HuH-7 (cell line): Measurements from ENCODE around the gene CHD1.

Source experiments
- DNase-seq: peaks from one replicate; pipeline ENCODE4 v3.0.0; 2011; ENCODE audit warnings: low spot score

CHD1 gene

DNA sequence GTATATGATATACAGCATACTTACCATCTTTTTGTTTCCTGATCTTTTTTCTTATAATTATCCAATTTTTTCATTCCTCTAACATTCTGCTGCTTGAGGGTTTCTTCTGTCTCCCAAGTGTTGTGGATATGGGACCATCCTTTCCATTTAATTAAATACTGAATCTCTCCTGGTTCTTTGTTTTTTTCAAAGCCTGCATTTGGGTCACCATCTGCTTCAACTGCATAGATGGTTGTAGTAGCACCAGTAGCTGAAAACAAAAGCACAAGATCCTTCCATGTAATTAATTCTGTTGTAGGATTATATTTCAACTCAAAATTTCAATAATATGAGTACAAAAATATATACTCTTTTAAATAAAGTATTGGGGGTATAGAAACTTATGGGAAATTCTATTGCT lies 29.4 kb downstream of the CHD1 start:
- DNase-seq = no peak

DNA sequence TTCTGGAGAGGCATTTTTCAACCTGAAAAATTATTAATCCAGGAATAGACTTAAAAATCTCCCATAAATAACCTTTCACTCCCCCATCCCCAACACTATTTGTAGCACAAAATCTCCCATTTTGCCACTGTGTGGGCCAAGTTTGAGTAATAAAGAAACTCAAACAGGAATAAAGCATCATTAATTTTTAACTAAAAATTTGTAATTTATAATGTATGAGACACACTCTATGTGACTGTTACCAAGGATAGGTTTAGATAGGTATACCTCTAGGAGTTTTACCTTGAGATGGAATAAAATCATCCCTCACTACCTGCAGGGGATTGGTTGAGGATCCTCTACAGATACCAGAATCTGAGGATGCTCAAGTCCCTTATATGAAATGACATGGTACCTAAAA lies 30.1 kb downstream of the CHD1 start:
- no peak for DNase-seq

DNA sequence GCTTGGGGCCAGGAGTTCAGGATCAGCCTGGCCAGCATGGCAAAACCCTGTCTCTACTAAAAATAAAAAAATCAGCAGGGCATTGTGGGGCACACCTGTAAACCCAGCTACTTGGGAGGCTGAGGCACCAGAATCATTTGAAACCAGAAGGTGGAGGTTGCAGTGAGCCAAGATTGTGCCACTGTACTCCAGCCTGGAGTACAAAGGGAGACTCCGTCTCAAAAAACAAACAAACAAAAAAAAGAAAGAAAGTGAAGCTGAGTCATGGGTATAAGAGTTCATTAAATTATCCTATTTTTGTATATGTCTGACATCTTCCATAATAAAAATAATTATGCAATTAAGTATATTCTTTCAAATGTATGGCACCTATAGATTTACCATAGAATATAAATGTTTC lies 37.2 kb downstream of the CHD1 start:
- no peak for DNase-seq

DNA sequence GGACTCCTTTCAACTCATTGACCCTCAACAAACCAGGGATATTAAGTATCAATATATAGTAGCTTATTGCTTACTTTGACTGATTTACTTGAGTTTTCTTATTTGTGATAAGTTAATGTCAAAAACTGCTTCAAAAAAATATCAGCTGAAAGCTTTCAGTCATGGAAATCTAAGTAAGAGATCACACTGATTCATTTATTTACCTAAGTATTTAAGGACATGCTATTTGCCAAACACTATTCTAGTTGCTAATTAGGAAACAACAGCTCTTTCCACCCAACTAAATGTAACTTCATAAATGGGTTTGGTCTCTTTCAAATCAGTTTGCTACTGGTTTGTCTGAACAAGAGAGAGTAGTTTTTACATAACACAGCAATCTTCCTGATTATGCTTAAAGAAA lies 48.2 kb downstream of the CHD1 start:
- DNase-seq = no peak

DNA sequence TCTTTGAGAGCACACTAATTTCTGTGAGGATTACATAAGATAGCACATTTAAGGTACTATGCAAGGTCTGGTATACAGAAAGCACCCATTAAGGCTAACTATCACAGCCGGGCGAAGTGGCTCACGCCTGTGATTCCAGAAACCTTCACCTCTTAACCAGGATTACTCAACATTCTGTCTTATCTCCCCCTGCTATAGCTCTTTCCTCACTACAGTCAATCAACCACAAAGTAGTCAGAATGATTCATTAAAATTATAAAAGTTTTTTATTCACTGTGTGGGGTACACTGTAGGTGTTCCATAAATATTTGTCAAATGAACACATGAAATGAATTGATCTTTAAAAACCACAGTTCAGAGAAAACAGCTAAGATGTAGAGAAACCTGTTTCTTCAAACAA lies 48.7 kb downstream of the CHD1 start:
- peak; percentile 17 for DNase-seq

DNA sequence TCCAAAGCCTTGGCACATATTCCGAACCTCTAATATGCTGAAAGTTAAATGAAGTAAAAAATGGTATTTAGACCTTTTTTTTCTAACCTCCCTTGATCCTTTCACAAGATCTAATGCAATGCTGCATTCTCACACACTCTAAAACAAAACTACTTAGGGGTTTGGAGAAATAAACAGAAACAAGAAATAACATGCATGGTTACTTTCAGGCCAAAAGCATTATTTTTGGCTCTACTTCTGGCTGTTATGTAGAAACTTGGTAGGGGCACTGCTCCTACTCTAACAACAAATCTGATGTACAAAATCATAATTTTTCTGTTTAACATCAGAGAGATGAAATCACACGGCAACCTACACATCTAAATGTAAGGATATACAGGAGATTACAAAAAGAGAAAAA lies 51.2 kb downstream of the CHD1 start:
- no peak for DNase-seq

DNA sequence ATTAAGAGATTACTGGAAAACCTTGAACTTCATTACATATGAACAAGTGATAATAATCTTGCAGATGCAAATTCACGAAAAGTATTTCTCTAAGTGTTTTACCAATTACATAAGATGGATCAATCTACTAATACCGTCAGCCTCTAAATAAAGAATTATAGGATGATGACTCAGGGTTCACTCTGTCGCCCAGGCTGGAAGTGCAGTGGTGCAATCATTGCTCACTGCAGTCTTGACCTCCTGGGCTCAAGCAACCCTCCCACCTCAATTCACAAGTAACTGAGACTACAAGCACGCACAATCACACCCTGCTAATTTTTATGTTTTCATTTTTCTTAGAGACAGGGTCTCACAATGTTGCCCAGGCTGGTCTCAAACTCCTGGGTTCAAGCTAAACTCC lies 56.1 kb downstream of the CHD1 start:
- no peak for DNase-seq

DNA sequence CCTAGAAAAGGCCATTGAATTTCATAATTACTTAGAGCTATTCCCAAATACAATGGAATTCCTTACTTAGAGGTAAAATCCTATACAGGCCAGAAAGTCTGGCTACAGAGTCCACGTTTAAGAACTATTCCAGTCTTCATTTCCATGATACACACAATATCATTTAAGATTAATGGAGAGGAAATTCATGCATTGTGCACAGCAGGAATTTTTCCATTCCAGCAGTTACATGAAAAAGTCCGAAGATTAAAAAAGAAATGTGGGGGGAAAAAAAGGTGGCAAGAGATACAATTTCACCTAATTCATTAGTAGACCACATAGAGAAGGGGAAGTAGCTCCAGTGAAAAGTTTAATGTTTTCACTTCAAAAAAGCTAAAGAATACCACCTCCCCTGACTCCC lies 63.1 kb downstream of the CHD1 start:
- DNase-seq = no peak

DNA sequence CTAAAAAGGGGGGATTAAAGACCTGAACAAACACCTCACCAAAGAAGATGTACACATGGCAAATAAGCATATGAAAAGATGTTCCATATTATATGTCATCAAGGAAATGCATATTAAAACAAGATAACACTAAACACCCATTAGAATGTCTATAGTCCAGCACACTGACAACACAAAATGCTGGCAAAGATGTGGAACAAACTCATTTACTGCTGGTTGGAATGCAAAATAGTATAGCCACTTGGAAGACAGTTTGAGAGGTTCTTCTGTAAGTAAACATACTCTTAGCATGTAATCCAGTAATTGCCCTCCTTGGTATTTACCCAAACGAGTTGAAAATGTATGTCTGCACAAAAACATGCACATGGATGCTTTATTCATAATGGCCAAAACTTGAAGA lies 81.8 kb downstream of the CHD1 start:
- no peak for DNase-seq

DNA sequence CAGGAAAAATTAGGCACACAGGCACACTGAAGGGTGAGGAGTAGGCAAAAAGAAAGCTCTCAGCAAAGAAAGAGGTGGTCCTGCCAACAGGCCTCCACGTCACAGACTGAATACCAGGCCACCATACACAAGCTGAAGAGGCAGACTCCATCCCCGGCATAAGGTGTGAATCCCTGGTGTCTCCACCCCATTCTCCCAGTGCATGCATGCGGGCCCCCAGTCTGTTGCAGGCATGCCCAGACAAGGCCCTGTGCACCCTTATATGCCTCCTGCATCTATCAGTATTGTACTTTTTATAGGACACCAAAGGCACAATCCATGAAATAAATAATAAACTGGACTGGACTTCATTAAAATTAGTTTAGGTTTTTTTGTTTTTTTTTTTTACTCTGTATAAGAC lies 82.3 kb downstream of the CHD1 start:
- DNase-seq = no peak

DNA sequence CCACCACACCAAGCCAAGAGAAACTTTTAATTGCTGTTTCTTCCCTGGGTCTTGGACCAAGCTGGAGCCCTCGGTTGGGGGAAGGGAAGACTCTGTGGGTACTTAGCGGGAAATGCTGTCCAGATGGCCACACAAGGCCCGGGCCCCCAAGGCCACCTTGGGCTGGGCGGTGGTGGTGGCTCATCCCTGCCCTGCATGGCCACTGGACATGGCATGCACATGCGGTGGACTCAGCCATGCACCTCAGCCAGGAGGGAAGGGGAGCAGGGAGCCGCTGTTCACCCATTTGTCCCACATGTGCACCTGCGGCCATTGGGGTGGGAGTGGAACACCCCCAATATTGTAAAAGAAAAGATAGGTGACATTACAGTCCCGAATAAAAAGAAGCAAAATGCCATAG lies 82.9 kb downstream of the CHD1 start:
- no peak for DNase-seq

DNA sequence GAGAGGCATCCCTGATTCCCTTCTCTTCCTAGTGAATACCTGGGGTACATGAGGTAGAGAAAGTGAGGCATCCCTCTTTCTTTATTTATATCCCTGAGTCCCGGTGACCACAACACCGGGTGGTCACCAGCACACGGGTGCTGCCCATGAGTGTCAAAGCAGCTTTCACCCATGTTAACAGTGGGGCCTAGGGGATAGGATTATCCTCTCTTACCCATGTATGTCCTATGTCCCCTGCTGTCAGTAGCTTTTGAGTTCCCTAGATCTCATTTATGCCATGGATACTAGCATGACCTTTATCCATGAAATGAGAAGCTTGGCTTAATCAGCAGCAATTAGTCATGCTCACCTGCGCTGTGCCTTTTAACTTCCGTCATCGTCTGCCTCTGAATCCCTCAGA lies 83.9 kb downstream of the CHD1 start:
- no peak for DNase-seq

DNA sequence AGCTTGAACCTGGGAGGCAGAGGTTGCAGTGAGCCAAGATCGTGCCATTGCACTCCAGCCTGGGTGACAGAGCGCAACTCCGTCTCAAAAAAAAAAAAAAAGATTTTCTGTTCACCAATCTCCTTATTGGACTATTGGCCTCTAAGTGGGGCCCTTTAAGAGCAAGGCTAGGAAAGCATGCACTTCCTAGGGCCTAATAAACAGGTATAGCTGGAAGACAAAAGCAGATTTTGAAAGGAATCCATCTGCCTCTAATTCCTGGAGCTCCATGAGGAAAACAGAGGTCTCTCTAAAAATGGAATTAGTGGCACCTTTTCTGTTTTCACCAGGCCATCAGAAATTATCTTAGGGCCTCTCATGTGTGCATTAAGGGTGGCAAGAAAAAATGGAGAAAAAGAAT lies 85.3 kb downstream of the CHD1 start:
- no peak for DNase-seq

DNA sequence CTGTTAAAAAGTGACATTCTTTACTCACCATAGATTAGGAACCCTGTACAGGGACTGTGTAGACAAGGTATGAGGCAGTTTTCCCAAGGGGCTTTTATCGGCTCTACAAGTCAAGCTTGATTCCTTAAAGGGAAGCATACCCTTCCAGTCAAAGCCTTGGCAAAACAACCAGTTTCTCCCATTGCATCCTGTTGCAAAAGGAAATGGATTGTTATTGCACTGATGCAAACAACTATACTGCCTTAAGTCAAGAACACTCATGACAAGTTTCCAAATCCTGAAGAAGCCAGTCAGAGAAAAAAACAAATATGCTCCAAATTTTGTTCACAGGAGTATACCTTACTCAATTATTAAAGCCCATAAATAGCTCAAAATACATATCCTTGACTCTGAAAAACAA lies 87.9 kb downstream of the CHD1 start:
- no peak for DNase-seq

DNA sequence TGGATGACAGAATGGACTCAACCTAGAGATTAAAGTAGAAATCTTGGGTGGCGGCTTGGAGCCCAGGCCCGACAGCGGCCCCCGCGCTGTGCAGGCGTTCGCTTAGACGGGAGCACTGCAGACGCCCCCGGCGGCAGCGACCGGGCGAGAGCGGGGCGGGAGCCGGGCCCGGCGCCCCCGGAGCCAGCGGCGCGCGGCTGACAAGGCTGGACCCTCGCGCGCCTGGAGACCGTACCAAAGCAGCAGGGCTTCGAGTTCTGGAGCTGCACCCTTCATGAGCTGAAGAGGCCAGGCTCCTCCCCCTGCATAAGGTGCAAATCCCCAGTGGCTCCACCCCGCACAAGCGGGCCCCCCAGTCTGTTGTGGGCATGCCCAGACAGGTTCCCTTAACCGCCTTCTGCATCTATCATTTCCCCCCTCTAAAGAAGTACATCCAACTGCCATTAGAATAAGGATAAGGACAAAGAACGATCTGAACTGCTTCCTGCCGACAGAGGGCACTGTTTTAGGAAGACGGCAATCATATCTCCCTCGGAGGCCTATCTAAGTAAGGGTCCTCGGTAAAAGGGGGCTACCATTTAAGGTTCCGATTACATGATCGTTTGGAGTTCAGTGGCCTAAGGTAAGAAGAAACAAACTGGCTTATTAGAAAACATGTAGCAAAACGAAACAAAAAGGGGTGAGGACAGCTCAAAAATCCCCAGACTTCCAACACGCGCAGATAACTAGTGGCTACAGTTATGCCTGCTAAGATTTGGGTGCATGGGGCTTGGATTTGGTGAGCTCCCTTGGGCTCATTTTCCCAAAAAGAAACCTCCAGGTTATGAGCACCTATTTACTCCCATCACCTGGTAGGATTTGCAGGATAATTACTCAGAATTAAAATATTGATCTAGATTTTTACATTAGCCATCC lies 89.1 kb downstream of the CHD1 start:
- peak; percentile 40 for DNase-seq

DNA sequence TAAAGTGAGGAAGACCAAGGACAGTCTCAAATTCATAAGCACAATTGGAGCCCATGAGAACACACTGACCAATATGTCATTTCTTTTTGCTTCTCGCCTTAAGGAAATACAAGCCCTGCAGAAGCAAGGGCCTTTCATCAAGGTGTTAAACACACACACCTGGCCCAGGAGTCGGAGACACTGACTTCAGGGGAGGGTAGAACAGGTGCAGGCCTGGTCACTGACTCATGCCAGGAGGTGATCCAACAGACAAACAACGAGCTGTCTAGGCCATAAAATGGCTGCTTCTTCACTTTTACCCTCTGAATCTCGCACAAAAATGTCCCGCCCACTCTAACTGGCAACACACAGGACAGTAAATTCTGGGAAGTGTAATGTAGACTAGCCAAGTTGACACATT lies 92.6 kb downstream of the CHD1 start:
- DNase-seq = no peak

DNA sequence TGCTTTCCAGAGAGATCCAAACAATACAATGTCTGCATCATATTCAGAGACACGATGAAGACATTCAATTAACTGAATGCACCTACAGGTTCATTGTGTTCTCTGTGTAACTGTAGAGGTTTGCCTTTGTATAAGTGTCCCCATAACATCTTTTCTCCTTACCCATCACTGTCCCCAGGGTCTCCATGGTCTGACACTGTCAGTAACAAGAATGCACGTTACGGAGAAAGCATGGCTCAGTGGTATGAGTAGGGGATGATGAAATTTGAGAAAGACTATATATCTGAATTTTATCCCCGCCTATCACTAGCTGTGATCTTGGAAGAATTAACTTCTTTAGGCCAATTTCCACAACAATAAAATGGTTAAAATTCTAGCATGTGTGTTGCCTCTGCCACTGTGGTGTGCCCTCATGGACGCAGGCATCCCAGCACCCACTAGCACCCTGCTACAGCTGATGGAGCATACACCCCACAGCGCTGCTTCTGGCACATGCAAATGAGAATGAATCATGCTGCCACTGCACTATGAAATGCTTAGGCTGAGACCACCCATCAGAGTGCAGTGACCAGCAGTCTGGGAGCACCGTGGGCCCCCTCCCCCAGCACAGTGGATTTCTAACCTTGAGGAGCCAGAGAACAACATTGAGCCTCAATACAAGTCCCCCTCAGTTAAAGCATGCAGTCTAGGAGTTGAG lies 101.1 kb downstream of the CHD1 start:
- DNase-seq = no peak

DNA sequence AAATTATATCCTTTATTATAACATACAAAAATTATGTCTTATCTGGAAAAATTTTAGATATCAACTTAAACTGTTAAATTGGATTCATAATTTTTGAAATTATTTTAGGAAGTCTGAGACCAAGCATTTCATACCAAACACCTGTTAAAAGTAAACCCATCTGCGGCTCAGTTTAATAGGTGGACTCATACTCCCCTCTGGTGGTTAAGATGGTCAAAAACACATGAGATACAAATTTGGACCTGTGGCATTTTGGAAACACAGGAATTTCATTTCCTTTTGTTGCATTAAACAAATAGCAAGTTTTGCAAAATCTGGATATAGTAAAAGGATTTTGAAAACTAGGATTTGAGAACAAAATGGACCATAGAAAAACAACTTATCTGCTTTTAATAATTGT lies 101.6 kb downstream of the CHD1 start:
- DNase-seq = peak; percentile 36

DNA sequence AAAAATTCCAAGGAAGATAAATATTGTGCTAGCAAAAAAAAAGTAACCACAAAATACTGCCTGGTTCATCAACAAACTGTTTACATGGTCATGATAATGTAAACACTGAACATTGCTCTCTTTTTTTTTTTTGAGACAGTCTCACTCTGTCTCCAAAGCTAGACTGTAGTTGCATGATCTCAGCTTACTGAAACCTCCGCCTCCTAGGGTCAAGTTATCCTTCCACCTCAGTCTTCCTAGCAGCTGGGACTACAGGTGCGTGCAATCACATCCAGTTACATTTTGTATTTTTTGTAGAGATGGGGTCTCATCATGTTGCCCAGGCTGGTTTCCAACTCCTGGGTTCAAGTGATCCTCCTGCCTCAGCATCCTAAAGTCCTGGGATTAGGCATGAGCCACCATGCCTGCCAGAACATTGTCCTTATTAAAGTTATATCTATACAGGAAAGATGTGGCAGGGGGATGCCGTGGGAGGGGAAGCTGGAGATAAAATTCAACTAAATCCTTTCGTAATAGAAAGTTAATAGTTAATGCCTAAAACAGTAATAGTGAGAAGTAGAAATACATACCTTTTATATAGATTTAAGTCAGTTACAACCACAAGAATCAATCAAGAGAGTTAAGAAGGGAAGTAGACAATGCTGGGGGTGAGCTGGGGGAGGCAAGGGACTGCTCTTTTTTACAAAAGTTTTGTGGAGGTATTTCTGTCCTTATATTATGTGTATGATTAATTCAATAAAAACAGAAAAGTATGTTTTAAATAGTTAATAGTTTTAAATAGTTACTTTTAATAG lies 103.0 kb downstream of the CHD1 start:
- no peak for DNase-seq

DNA sequence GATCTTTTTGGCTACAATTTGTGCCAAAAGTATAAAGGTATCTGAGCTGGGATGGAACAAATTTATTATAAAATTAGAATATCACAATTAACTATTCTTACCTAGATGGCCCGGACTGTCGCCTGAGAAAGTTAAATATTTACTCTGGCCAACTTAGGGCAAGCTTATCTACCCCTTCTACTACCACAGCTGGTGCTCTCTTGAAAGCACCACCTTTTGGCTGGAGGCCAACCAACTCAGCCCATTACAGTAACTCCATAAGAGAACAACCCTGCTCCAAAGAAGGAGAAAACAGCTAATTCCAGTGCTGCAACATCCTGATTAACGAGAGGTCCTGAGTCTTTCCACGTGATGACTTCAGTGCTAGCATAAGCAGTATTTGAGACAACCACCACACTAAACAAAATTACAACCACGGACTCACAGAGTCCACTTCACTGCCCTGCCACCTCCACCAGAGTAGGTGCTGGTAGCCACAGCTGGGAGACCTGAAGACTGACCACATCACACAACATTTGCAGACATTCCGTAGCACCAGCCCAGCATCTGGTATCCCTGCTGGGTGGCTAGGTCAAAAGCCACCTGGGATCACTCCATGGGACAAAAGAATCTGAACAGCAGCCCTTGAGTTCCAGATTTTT lies 112.1 kb downstream of the CHD1 start:
- DNase-seq = no peak

DNA sequence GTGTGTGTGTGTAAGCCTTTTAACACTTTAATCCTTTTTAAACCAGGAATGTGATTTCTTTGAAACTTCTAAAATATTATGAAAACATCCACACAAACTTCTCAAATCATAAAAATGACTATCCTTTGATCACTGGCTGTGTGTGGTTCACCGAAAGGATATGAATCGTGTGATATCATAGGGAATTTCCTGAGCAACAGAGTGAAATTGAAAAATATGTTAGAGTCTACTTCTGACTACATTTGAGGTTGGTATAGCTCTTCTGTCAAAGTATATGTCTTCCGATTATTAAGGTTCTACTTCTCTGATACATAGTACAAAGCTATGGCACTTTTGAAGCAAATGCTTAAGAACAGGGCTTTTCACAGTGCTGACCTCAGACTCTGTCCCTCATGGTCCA lies 115.1 kb downstream of the CHD1 start:
- DNase-seq = no peak

DNA sequence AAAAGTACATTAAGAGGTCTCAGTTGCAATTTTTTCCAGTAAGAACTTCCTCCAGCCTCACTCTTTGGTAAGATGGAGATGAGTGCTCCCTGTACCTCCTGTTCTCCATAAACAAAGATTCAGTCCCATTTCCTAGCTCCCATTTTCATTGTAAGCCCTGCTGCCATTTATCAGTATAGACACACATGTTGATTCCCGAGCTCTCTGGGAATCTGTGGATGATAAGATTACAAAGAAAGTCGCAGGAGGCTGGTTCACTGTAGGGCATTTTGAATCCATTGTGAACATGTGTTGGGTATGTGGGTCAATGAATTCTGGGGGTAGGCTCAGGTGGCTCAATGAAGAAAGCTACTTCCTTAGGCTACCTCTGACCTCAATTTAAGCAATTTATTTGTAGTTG lies 118.6 kb downstream of the CHD1 start:
- DNase-seq = no peak
